GM21526 (cell line): ENCODE results near the gene FKBP9.
"Not testable (repeated sequence)": the region's sequence is repeated elsewhere in the genome, so short reads cannot be mapped to it uniquely, and the experiment has no call there.

Experiments used
- ATAC-seq: cut with Tn5 transposase; IDR thresholded peaks from one replicate; pipeline ENCODE4 v1.9.1; 2021; ENCODE audit warnings: moderate library complexity; ENCODE audit not compliant: unreplicated experiment, low FRiP score

The FKBP9 gene

GRCh38 chr7:32957326-32958045 is at the start of gene FKBP9:
TSS of gene FKBP9 (plus strand) at chr7:32957440. CDS start at chr7:32957574, 134 bp downstream.
- peak; percentile 89 for ATAC-seq

GRCh38 chr7:32910195-32910594 is 47.0 kb upstream of the FKBP9 start:
- ATAC-seq = no peak

GRCh38 chr7:32914184-32914583 is 43.1 kb upstream of the FKBP9 start:
- ATAC-seq = no peak

- ATAC-seq = no peak
Observed at GRCh38 chr7:32915041-32915536, 42.2 kb upstream of the FKBP9 start.

- no peak for ATAC-seq
Observed at GRCh38 chr7:32916006-32916405, 41.2 kb upstream of the FKBP9 start.

- not testable (repeated sequence) for ATAC-seq
Observed at GRCh38 chr7:32916994-32917393, 40.2 kb upstream of the FKBP9 start.

GRCh38 chr7:32921896-32922295 is 35.3 kb upstream of the FKBP9 start:
- no peak for ATAC-seq

GRCh38 chr7:32928785-32929298 is 28.4 kb upstream of the FKBP9 start:
- peak; percentile 55 for ATAC-seq

- ATAC-seq = no peak
Observed at GRCh38 chr7:32929430-32930143, 27.7 kb upstream of the FKBP9 start.

GRCh38 chr7:32930378-32930777 is 26.9 kb upstream of the FKBP9 start:
- no peak for ATAC-seq

- ATAC-seq = no peak
Observed at GRCh38 chr7:32935558-32935957, 21.7 kb upstream of the FKBP9 start.

- no peak for ATAC-seq
Observed at GRCh38 chr7:32936689-32937088, 20.6 kb upstream of the FKBP9 start.

- no peak for ATAC-seq
Observed at GRCh38 chr7:32937344-32938174, 19.7 kb upstream of the FKBP9 start.

- no peak for ATAC-seq
Observed at GRCh38 chr7:32941181-32941580, 16.1 kb upstream of the FKBP9 start.

GRCh38 chr7:32941681-32942414 is 15.4 kb upstream of the FKBP9 start:
- peak; percentile 11 for ATAC-seq

GRCh38 chr7:32942415-32943251 is 14.6 kb upstream of the FKBP9 start:
- ATAC-seq = peak; percentile 84

GRCh38 chr7:32943252-32944030 is 13.8 kb upstream of the FKBP9 start:
- no peak for ATAC-seq

- no peak for ATAC-seq
Observed at GRCh38 chr7:32947420-32947983, 9.7 kb upstream of the FKBP9 start.
